ENCODE measurements around the gene CCDC33.
"Not testable (repeated sequence)": the region's sequence is repeated elsewhere in the genome, so short reads cannot be mapped to it uniquely, and the experiment has no call there.

The CCDC33 gene

GRCh38 chr15:74359376-74359775, 123.2 kb downstream of the CCDC33 start:
- DNase-seq (ENCODE audit: low spot score) = not testable (repeated sequence)

- DNase-seq (ENCODE audit: low spot score) = not testable (repeated sequence)
Measured at GRCh38 chr15:74360855-74361254, 124.7 kb downstream of the CCDC33 start.

- no peak for DNase-seq (ENCODE audit: low spot score)
Measured at GRCh38 chr15:74362482-74362881, 126.4 kb downstream of the CCDC33 start.

- DNase-seq (ENCODE audit: low spot score) = no peak
Measured at GRCh38 chr15:74364936-74365597, 128.9 kb downstream of the CCDC33 start.

- no peak for DNase-seq (ENCODE audit: low spot score)
Measured at GRCh38 chr15:74365598-74366445, 129.7 kb downstream of the CCDC33 start.

- no peak for DNase-seq (ENCODE audit: low spot score)
Measured at GRCh38 chr15:74367296-74367854, 131.2 kb downstream of the CCDC33 start, which contains the start of gene CYP11A1. Gene CYP11A1, minus strand, starts transcription at chr15:74367646. Its CDS starts 61 bp downstream, at chr15:74367585.

- DNase-seq (ENCODE audit: low spot score) = no peak
Measured at GRCh38 chr15:74368121-74368520, 132.0 kb downstream of the CCDC33 start.

- no peak for DNase-seq (ENCODE audit: low spot score)
Measured at GRCh38 chr15:74369084-74369745, 133.1 kb downstream of the CCDC33 start.

- DNase-seq (ENCODE audit: low spot score) = no peak
Measured at GRCh38 chr15:74369756-74370155, 133.6 kb downstream of the CCDC33 start.

GRCh38 chr15:74370471-74370870, 134.3 kb downstream of the CCDC33 start:
- DNase-seq (ENCODE audit: low spot score) = no peak

GRCh38 chr15:74373056-74373650, 137.0 kb downstream of the CCDC33 start:
- no peak for DNase-seq (ENCODE audit: low spot score)

- DNase-seq (ENCODE audit: low spot score) = peak; percentile 88
Measured at GRCh38 chr15:74373731-74374647, 137.9 kb downstream of the CCDC33 start.

- DNase-seq (ENCODE audit: low spot score) = no peak
Measured at GRCh38 chr15:74374648-74375302, 138.6 kb downstream of the CCDC33 start.

GRCh38 chr15:74375303-74375693, 139.2 kb downstream of the CCDC33 start:
- DNase-seq (ENCODE audit: low spot score) = peak; percentile 82

GRCh38 chr15:74376226-74376625, 140.1 kb downstream of the CCDC33 start:
- DNase-seq (ENCODE audit: low spot score) = no peak

GRCh38 chr15:74376825-74377581, 140.9 kb downstream of the CCDC33 start:
- DNase-seq (ENCODE audit: low spot score) = no peak

- DNase-seq (ENCODE audit: low spot score) = no peak
Measured at GRCh38 chr15:74377831-74378766, 142.0 kb downstream of the CCDC33 start.

GRCh38 chr15:74378848-74379247, 142.7 kb downstream of the CCDC33 start:
- no peak for DNase-seq (ENCODE audit: low spot score)

Measured in SK-N-DZ (cell line).